UCSD-AML1 (cell line): ENCODE results near the gene H2BK1.

Experiments
- DNase-seq: peaks from one replicate; lab custom pipeline; 2025; ENCODE audit not compliant: unreplicated experiment; lab: John Stamatoyannopoulos, UW

The H2BK1 gene

DNA sequence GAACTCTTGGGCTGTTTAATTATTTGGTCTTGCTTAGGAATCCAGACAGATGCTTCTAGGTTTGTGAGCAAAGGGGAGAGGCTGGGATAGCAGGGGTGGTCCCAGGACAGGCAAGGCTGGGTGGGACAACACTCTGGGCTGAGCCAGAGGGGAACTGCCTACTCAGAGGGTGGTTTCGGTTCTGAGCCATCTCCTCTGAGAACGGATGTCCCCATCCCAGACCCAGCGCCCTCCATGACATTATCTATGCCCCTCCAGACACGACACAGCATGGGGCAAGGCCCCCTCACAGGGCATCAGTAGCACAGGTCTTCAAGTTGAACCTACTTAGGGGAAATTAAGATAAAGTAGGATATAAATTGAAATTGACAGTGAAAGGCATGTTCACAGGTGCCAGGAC is 30.3 kb downstream of the H2BK1 start:
- no peak for DNase-seq

DNA sequence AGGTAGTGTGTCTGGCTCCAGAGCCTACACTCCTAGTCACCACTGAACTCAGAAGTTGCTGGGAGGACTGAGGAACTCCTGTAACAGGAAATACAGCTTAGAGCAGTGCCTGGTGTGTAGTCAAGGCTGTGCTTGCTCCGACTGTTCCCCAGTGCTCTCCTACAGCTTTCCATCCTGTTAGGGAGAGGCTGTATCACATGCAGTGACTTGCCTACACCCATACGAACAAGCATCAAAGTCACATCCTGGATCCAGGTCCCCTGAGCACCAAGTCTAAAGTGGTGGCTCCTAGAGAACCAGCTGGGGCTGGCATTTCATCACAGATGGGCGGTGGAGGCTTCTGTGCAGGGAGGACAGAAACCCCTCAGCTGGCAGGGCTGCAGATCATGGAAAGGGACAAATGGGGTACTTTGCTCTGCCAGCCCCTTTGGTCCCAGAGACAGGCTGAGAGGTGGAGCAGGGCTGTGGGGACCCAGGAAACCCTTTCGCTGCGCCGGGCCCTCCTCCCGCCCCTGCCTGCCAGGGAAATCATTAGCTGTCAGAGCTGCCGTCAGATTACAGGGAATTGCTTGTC is 30.9 kb downstream of the H2BK1 start:
- no peak for DNase-seq

DNA sequence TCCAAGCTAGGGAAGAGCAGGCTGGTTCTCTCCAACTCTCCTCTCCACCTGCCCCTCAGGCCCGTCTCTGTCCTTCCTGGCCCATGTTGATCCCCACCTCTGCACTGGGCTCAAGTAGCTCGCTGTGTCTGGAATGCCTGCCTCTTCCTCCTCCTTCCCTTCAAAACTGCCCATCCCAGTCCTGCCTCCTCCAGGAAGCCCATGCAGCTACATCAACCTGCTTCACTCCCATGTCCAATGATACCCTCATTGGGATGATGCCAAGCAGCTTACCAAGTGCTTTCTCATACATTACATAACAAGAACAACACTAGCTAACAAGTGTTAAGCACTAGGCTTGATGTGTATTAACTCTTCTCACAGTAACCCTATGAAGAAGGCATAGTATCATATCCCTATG is 31.5 kb downstream of the H2BK1 start:
- DNase-seq = no peak

DNA sequence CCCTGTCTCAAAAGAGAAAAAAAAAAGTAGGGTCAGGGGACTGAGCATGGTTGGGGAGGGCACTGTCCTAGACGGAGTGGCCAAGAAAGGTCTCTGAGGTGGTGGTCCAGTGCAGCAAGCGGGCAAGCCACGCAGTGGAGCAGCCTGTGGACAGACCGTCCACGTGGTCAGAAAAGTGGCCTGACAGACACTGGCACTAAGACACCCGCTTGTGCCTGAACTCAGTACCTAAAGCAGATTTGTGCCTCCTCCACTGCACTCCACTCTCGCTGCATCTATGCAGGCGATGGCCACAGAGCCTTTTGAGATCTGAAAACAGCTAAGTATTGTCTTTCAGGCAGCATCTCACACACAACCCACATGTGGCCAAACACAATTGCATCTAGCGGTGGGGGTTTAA is 32.1 kb downstream of the H2BK1 start:
- no peak for DNase-seq

DNA sequence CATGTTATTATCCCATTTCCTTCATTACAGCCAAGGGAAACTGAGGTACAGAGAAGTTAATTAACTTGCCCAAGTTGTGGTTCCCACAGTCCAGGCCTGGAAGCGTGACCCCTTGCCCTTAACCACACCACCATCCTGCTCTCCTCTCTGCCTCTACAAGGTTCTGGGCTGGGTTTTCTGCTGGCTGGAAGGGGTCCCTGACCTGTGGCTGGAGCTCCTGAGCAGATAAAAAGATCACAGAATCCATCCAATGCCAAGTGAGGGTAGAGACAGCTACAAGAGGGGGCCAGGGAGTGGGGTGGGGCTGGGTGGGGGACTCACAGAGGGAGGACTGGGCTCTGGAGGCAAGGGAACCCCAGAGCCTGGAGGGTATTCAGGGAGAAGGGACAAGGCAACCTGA is 33.0 kb downstream of the H2BK1 start:
- no peak for DNase-seq

DNA sequence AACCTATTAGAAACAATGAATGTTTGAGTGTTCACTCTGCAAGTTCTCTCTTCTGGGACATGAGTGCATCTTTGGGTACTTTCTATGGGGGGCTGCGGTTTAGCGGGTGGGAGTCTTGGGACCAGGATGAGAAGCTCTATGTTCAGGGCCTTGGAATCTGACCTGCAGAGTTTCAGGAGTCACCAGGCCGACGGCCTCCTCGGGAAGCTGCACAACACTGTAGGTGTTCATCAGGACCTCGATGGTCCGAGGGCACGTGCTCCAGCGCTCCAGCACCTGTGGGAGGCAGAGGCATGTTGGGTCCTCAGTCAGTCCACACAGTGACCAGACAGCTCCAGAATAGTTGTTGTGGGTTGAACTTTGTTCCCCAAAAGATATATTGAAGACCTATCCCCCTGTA is 33.9 kb downstream of the H2BK1 start:
- DNase-seq = no peak

DNA sequence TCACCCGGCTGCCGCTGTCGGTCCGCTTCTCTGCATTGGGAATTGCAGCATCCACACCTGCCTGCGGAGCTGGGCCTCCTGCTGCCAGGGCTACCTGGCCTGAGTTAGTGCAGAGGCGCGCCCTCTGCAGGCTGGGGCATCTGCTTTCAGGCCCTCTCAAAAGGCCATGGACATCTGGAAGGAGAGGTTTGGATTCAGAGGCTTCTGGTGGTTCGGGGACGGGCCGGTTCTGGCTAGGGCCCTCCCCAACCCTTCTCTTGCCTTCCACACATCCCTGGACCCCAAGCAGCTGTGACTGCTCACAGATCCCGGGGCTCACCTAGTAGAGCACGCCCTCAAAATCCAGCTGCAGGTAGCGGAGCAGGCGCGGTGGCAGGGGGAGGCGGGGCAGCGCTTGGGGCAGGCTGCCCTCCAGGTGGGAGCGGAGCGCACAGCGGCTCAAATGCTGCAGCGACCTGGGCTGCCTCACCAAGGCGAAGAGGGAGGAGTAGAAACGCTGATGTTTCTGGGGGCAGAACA is 34.4 kb downstream of the H2BK1 start:
- no peak for DNase-seq

DNA sequence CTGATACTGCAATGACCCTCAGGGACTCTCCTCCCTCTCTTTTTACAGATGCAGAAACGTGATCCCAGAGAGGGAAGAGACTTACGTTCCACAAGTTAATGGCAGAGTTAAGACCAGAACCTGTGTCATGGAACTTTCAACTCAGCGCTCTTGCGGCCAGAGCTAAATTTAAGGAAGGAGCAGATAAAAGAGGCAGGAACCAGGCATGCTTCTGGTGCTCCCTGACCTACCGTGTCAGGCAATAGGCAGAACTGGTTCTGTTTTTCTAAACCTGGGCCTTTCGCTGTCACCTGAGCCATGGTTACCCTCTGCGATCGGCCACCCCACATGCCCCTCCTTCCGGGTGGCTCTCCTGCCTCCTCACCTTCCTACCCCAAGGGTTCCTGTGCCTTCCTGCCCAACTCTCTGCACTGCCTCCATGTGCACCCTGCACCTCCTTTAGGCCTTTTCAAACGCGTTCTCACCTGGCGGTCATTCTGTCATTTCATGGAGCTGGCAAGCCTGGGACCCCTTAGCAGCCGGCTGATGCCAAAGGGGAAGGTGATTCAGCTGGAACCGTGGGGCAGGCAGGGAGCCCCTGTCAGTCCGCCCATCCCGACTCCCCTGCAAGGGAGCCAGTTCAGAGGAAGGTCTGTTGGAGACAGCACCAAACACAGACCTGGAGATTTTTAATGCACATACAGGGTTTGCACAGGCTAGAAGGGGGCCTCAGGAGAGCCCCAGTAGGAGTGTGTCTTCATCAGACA is 35.1 kb downstream of the H2BK1 start:
- no peak for DNase-seq

DNA sequence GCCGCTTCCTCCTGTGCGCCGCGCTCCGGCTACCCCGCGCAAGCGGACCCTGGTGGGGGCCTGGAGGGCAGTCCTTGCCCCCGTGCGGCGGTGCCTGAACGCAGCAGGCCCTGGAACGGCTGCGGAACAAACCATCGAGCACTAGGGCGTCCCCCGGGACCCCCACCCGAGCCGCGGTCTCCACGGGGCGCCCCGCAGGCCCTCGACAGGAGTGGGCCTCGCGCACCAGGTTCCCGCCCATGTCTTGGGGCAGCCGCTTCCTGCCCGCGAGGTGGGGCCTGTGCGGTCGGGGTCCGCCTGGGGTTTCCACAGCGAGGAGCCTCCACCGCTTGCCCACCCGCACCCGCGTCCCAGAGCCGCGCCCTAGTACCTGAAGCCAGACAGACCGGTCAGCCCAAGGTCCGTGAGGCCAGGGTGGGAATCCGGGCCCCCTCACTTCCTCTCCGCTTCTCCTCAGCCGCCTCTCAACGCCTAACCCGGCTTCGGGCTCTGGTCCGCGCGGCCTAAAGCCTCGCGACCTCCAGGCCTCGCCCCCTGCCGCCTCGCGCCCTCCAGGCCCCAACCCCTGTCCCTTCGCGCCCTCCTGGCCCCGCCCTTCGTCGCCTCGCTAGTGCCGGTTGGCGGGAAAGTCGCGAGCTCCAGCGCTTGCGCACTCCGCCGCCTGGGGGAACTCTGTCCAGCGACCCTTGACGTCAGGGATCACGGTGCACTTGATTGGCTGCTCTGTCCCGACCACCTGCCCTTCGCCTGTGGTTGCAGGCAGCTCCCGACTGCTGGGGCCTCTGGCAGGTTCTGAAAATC is 35.8 kb downstream of the H2BK1 start:
- no peak for DNase-seq

DNA sequence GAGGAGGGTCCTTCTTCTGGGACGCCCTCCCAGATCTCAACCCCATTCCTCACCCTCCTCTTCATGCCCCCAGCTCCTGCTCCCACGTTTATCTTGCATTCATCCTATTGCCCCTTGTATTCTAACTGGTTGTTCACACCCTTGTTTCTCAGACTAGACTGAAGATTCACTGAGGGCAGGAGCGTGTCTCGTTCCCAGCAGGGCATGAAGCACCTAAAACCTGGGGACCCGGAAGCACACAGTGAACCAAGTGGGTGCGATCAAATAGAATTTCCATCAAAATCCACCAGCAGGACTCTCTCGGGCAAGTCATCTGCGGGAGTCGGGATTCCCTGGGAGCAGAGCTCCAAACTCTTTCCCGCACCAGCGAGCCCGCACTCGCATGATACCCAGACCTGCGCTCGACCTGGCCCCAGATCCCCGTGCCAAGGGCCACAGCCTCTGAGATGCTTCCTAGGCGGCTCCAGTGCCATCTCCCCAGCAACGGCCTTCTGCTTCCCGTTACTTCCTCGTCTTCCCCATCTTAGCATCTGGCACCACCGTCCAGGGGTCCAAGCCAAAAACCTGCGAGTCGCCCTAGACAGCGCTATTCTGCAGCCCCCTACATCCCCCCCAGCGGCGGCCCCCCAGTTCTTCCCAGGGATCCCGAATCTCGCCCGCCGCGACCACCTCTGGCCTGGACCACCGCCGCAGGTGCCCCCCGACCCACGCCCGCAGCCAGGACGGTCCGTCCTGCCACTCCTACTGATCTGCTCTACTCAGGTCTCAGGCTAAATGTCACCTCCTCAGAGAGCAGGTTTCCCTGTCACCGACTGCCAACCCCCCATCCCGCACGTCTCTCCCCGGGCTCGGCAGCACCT is 36.7 kb downstream of the H2BK1 start:
- no peak for DNase-seq

DNA sequence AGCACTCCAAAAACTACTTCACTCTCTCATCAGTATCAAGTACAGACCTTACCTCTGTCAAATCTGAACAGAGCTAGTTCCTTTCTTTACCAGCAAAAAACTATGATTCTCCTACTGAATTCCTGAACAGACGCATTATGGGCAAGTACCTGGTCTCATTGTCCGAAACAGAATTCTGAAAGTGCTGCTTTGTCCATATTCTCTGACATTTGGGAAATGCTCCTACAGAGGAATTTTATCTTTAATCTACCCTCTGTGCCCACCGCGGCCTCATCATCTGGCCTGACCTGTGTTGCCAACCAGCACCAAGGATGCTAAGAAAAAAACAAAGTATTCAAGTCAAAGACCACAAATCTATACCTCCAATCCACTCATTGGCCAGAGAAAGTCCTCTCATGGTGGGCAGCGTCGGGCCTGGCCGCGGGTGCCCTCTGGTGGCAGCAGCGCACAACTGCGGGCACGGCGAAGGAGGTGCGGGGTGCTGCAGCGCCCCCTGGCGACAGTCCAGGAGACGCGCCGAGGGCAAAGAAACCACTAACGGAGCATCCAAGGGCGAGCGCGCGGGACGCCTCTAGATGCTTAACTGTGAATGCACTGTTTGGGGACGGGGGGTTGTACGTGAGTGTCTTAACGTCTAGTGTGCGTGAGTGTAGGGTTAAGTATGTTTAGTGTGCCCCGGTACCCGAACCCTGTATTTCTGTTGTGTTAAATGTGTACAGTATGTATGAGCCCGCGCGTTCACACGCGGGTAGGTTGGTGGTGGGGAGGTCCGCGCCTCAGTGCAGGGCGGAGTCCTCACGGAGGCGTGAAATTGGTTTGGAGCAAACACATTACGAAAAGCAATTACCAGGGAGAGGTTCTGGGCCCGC is 37.8 kb downstream of the H2BK1 start:
- peak; percentile 67 for DNase-seq

DNA sequence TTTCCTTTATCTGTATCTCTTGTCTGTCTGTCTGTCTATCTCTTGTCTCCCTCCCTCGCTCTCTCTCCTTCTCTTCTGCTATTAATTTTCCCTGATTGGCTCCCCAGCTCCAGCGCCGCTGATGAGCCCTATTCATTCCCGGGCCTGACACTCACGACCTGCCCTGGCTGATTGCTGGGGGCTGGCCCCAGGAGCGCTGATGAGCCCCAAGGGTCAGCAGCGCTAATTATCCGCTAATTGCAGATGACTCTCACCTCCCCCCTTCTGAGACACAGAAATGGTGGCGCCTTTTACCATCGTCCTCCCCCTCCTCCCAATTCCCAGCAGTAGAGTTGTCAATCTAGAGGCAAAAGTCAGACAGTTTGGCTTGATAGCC is 41.5 kb downstream of the H2BK1 start:
- no peak for DNase-seq

DNA sequence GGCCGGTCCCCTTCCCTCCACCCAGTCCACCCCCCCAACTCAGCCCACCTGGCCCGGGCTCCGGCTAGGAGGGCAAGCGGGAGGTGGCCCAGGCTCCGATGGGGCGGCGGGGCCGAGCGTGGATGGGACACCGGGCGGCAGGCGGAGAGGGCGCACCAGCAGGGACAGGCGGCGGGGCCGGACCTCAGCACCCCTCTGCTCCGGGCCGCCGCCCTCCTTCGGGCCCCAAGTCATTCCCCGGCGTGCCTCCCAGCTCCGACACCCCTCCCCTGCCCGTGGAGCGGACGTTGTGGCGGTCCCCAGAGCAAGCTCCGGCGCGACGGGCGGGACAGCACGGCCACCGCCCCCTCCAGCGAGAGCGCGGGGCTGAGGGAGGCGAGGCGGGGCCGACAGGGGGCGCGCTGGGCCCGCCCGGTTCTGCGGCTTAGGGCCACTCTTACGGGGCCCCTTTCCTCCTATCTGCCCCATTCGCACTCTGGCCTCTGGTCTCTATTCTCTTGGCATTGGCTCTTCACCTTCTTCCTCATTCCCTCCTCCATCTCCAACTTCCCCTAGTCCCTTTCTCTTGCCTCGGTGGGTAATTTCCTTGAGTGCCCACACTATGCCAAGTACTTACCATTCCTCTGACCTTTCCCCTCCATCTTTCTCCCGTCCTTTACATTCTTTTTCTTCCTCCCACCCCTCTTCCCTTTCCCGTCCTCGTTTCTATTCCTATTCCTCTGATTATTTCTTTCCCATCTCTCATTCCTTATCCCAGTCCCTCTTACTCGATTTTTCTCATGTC is 42.1 kb downstream of the H2BK1 start:
- peak; percentile 39 for DNase-seq

DNA sequence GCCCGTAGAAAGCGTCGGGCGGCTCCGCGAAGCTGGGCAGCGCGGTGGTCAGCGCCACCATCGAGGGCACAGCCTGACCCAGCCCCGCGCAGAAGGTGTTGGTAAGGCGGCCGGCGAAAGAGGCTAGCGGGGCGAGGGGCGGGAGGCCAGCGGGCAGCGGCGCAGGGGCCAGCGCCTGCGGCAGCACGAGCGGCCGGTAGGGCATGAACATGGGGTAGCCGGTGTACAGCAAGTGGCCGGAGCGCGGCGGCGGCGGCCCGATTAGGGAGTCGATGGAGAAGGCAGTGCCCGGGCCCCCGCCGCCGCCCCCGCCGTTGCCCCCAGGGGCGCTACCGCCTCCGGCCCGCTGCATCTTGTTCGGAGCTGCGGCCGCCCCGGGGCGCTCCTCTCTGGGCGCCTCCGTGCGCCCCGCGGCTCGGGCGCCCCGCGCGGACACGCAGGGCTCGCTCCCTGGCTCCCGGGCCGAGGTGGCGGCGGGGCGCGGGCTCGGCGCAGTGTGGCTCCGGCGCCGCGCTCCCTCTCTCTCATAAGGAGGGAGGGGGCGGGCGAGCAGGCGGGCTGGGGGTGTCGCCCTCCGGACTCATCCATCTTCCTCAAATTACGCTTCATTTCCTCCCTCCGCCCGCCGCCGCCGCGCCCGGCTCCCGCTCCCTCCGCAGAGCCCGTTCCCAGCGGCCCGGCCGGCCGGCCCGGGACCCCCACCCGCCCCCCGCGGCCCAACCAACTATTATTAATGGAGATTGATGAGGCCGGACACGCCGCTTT is 42.9 kb downstream of the H2BK1 start, which contains the start of gene GBX1:
TSS of gene GBX1 (minus strand) at position 498 of the 765 bp plus-strand sequence. CDS start at position 352, 146 bp downstream.
- DNase-seq = no peak

DNA sequence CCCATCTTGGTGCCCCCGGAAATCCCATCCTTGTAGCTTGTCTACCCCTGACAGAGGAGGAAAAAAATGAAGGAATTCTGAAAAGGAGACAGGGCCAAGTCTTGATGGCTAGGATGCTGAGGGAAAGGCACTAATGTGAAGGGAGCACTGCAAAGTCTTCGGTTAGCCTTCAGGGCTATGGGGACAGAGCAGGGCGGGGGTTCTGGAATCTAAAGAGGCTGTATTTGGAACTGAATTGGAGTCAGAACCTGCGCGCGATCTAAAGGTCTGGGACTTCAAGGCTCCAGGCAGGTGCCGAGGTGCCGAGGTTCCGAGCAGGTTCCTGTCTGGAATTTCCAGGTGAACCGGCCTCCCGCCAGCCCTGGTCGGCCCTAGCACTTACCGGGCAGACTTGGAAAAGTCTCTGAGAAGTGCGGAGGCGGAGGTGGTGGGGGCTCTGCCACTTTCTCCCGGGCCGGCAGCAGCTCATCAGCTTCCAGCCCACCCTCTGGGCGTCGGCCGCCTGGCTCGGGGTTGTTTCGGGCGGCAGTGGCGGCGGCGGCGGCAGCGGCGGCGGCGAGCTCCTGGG is 43.6 kb downstream of the H2BK1 start:
- no peak for DNase-seq

DNA sequence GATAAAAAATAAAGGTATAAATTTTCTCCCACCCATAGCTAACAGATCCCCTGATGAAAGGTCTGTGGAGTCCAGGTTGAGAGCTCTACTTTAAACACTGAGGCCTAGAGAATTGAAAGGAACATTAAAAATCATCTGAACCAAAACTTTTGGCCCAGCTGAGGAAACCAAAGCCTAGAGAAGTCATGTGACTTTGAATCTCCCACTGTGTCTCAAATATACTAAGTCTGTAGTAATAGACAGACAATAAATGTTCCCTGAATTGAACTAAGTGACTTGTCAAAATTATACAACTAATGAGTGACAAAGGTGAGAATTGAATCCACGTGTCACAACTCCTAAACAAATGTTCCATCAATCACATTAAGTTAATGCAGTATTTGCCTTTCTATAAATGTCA is 48.5 kb downstream of the H2BK1 start:
- no peak for DNase-seq
